ENCODE results near the gene NTPCR.

The NTPCR gene

DNA sequence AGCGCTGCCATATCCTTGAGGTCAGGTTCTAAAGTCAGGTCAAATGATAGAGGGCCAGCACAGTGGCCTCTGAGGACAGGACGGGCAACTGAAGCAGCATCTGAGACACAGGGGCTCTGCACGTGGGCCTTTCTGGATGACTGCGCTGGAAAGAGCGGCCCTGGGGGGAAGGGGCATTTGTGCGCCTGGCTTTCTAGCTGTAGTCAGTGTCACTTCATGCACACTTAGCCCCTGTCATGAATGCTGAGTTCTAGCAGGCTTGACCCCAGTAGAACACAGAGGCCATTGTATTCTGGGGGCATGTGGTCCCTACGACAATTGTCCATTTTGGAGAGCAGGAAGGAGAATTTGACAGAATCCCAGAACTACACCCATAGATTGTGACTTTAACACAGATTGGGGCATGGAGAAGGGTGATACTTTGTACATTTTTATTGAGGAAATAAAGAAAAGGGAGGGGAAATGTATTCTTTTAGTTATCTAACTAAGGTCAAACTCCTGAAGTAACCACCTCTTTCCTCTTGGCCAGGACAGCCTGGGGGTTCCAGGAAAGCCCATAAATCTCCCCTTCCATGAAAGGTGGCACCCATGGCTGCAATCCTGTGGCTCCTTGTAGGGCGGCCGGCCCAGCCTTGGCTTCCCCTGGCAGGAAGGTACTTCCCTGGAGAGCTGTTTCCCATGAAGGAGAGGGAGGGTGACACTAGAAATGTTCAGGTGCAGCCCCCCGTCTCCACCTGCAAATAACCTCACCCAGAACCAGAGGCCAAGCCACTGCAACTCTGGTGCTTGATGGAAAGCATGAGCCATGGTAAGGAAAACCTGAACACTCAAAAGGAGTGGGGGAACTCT is 34.4 kb downstream of the NTPCR start:
- DNase-seq (ENCODE audit: low spot score in 2 of 2) = no peak
- Mint-ChIP-seq H3K9me3 (no peaks in the 10 kb centered on the region), H3K27ac (no peak overlapping the region), H3K4me3 (no peak overlapping the region), H3K4me1 (no peaks in the 10 kb centered on the region), H3K36me3 (peaks cover 12% of the 10 kb centered on the region)
- no peak for ATAC-seq

DNA sequence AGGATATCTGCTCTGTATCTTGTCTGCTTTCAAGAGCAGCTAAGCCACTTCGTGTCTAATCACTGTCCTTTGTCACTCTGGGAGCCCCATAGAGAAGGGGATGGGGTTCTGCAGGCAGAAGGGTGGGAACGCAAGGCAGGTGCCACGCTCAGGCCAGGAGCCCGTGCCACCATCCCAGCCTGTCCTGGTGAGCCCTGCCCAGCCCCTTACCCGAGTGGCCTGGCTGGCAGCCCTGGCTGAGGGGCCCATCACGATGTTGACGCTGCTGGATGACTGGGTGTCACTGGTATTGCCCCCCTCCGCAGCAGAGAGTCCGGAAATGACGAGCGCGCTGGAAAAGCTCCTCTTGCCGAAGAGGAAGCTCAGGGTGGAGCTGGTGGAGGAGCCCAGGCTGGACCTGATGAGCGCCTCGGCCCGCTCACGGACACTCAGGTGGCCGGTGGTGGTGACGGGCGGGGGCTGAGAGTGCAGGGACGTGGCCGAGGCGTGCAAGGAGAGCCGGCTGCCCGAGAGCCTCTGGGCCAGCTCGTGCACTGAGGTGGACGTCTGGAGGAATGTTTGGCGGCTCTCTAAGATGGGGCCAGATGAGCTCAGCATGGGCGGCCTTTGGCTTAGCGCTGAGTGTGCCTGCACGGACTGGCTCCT is 35.6 kb downstream of the NTPCR start:
- H3K36me3 Mint-ChIP-seq = peaks cover 12% of the 10 kb centered on the region
- H3K4me3 Mint-ChIP-seq = no peak overlapping the region
- no peak for DNase-seq (ENCODE audit: low spot score in 2 of 2)
- no peak overlapping the region for H3K27ac Mint-ChIP-seq
- H3K9me3 Mint-ChIP-seq = no peaks in the 10 kb centered on the region
- H3K4me1 Mint-ChIP-seq = peaks cover 4% of the 10 kb centered on the region
- ATAC-seq = peak; percentile 8

DNA sequence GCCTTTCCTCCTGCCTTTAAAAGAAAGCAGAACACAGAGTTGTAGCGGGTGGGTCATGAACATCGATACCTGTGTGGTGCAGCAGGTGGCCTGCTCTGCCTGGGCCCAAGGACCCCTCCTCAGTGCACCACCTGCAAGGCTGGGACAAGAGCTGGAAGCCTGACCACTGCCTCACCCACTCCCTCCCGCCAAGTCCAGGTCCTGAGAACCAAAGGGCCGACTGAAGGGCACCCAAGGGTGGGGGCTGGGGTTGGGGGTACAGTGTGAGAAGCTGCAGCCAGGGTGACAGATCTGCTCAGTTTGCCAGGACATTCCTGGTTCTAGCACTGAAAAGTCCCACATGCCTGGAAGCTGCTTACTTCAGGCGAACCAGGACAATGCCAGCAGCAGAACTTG is 36.1 kb downstream of the NTPCR start:
- no peak for ATAC-seq
- Mint-ChIP-seq H3K4me3 (no peak overlapping the region), H3K4me1 (peaks cover 8% of the 10 kb centered on the region)

GRCh38 chr1:232987046-232987773 is 36.8 kb downstream of the NTPCR start:
- peaks cover 12% of the 10 kb centered on the region for H3K36me3 Mint-ChIP-seq
- H3K9me3 Mint-ChIP-seq = no peaks in the 10 kb centered on the region
- H3K27ac Mint-ChIP-seq = no peak overlapping the region
- peaks cover 8% of the 10 kb centered on the region for H3K4me1 Mint-ChIP-seq
- DNase-seq (ENCODE audit: low spot score in 2 of 2) (no peak), ATAC-seq (no peak)
- H3K4me3 Mint-ChIP-seq = no peak overlapping the region

More for the DNA sequence above, 36.1 kb downstream of the NTPCR start:
- Mint-ChIP-seq H3K36me3 (peaks cover 12% of the 10 kb centered on the region), H3K27ac (no peak overlapping the region), H3K9me3 (no peaks in the 10 kb centered on the region)
- no peak for DNase-seq (ENCODE audit: low spot score in 2 of 2)

GRCh38 chr1:232987774-232988140 is 37.3 kb downstream of the NTPCR start:
- H3K36me3 Mint-ChIP-seq = peaks cover 12% of the 10 kb centered on the region
- H3K4me3 Mint-ChIP-seq = no peak overlapping the region
- no peaks in the 10 kb centered on the region for H3K9me3 Mint-ChIP-seq
- no peak for ATAC-seq
- DNase-seq (ENCODE audit: low spot score in 2 of 2) = no peak
- peaks cover 8% of the 10 kb centered on the region for H3K4me1 Mint-ChIP-seq
- no peak overlapping the region for H3K27ac Mint-ChIP-seq

GRCh38 chr1:232988572-232989040 is 38.2 kb downstream of the NTPCR start:
- no peak for ATAC-seq
- no peak overlapping the region for H3K27ac Mint-ChIP-seq

DNA sequence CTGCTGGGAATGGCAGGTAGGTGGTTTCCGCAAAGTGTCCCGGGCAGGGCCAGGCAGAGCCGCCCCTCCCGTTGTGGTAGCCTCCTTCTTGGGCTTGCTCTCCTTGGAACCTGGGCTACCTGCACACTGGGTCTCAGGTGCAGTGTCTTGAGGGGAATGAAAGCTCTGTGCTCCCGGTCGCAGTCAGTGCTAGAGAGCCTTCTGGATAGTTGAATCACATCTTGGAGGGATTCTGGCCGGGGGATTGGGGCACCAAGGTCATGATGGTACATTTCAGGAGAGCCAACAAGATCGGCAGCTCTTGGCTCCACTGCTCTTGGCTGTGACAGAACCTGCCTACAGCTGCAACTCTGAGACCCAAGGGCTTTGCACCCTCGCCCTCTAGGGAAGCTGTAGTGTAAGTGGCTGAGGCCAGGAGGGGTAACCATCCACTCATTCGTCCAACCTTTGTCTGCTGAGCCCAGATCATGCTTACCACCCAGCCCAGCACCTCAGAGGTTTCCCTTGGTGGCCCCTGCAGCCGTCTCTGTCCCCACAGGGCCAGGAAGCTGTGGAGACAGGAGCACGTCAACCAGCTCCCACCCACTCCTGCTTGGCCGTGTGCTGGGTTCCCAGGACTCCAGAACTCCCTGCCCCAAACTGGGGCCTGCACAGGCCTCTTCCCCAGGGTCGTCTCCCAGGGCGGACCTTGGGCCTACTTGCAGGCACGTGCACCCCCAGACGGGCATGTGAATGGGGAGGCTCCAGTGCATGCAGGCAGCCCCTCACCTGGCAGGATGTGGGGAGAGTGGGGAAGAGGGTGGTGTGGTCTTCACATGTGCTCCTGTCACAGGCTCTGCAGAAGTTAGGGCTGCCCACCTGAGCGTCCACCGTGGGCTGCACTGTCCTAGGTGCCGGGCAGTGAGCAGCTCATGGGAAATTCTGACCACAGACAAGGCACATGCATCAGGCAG is 40.0 kb downstream of the NTPCR start:
- Mint-ChIP-seq H3K36me3 (peaks cover 10% of the 10 kb centered on the region), H3K4me3 (no peak overlapping the region), H3K4me1 (peaks cover 8% of the 10 kb centered on the region), H3K27ac (peak overlapping the region; percentile 83), H3K9me3 (no peaks in the 10 kb centered on the region)
- ATAC-seq (peak; percentile 29), DNase-seq (ENCODE audit: low spot score in 2 of 2) (no peak)

More at GRCh38 chr1:232988572-232989040, 38.2 kb downstream of the NTPCR start:
- Mint-ChIP-seq H3K4me3 (no peak overlapping the region), H3K9me3 (no peaks in the 10 kb centered on the region), H3K36me3 (peaks cover 10% of the 10 kb centered on the region), H3K4me1 (peaks cover 8% of the 10 kb centered on the region)
- no peak for DNase-seq (ENCODE audit: low spot score in 2 of 2)

- Mint-ChIP-seq H3K4me1 (peaks cover 8% of the 10 kb centered on the region), H3K4me3 (no peak overlapping the region), H3K9me3 (no peaks in the 10 kb centered on the region), H3K36me3 (peaks cover 10% of the 10 kb centered on the region), H3K27ac (peak overlapping the region; percentile 83)
- no peak for DNase-seq (ENCODE audit: low spot score in 2 of 2)
- ATAC-seq = no peak
Measured at GRCh38 chr1:232991238-232991637, 40.8 kb downstream of the NTPCR start.

DNA sequence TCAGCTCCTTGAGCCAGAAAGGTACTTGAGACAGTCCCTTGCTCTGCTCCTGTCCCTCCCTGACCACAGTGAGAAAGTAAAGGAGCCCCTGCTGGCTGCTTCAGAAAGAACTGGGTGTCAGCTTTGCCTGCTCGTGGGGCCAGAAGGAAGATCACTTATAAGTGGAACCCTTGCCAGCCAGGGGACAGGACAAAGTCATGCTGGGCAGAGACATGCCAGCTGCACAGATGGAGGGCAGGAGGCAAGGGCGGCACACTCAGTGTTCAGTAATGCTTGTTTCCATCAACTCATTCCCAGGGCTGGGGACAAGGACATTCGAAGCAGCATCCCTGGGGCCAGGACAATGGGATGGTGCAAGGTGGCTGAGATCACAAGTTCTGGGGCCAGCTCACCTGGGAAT is 41.8 kb downstream of the NTPCR start:
- ATAC-seq (no peak), DNase-seq (ENCODE audit: low spot score in 2 of 2) (no peak)
- peaks cover 8% of the 10 kb centered on the region for H3K4me1 Mint-ChIP-seq
- peak overlapping the region; percentile 83 for H3K27ac Mint-ChIP-seq
- H3K4me3 Mint-ChIP-seq = no peak overlapping the region
- no peaks in the 10 kb centered on the region for H3K9me3 Mint-ChIP-seq
- peaks cover 19% of the 10 kb centered on the region for H3K36me3 Mint-ChIP-seq

DNA sequence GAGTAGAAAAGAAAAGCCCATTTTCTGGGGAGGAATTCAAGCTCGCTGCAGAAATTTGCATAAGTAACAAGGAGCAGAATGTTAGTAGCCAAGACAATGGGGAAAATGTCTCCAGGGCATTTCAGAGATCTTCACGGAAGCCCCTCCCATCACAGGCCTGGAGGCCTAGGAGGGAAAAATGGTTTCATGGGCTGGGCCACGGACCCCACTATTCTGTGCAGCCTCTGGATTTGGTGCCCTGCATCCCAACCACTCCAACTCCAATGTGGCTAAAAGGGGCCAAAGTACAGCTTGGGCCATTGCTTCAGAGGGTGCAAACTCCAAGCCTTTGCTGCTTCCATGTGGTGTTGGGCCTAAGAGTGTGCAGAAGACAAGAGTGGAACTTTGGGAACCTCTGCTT is 43.1 kb downstream of the NTPCR start:
- Mint-ChIP-seq H3K4me1 (peaks cover 8% of the 10 kb centered on the region), H3K9me3 (no peaks in the 10 kb centered on the region), H3K4me3 (no peak overlapping the region), H3K27ac (no peak overlapping the region), H3K36me3 (peaks cover 32% of the 10 kb centered on the region)
- DNase-seq (ENCODE audit: low spot score in 2 of 2) (no peak), ATAC-seq (no peak)

DNA sequence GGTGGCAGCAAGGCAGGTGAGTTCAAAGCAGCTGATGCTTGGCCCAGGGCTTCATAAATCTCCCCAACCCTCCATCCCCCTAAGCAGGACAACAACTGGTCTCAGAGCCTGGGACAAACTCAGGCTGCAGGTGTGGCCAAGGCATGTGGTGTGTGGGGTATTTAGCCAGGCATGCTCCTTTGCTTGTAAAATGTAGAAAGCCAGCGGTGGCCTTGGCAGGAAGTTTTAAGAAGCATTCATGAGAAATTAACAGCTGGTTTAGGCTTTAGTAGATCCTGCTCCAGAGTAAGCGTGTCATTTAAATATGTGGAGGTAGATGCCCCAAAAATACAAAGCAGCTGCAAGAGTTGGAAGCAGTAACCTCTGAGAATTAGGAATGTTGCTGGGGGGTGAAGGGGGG is 44.8 kb downstream of the NTPCR start:
- no peak overlapping the region for H3K4me3 Mint-ChIP-seq
- peaks cover 8% of the 10 kb centered on the region for H3K4me1 Mint-ChIP-seq
- no peak overlapping the region for H3K27ac Mint-ChIP-seq
- no peak for DNase-seq (ENCODE audit: low spot score in 2 of 2)
- no peak for ATAC-seq
- no peaks in the 10 kb centered on the region for H3K9me3 Mint-ChIP-seq
- H3K36me3 Mint-ChIP-seq = peaks cover 45% of the 10 kb centered on the region

- Mint-ChIP-seq H3K4me1 (peaks cover 2% of the 10 kb centered on the region), H3K4me3 (no peak overlapping the region), H3K36me3 (peaks cover 52% of the 10 kb centered on the region), H3K27ac (no peak overlapping the region), H3K9me3 (no peaks in the 10 kb centered on the region)
- ATAC-seq (no peak), DNase-seq (ENCODE audit: low spot score in 2 of 2) (no peak)
Measured at GRCh38 chr1:232996143-232996542, 45.7 kb downstream of the NTPCR start.

DNA sequence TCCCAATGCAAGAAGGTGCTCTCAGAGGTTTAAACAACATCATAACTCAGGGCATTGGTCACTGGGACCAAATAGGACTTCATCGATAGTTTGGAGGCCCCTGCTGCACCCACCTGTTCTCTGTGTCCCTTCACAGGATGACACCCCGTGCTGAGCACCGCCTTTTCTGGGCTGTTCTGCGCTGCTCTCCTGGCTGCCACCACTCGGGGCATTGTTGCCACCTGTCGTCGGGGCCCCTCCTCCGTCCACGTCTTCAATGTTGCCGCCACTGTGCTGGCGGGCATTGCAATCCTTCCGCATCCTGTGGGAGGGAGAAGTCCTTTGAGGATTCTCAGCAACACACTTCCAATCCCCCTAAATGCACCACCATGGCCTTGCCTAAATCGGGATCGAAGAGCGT is 47.7 kb downstream of the NTPCR start:
- H3K9me3 Mint-ChIP-seq = no peaks in the 10 kb centered on the region
- H3K4me3 Mint-ChIP-seq = no peak overlapping the region
- H3K27ac Mint-ChIP-seq = peak overlapping the region; percentile 45
- H3K4me1 Mint-ChIP-seq = no peaks in the 10 kb centered on the region
- peaks cover 52% of the 10 kb centered on the region for H3K36me3 Mint-ChIP-seq
- DNase-seq (ENCODE audit: low spot score in 2 of 2) = no peak
- no peak for ATAC-seq

DNA sequence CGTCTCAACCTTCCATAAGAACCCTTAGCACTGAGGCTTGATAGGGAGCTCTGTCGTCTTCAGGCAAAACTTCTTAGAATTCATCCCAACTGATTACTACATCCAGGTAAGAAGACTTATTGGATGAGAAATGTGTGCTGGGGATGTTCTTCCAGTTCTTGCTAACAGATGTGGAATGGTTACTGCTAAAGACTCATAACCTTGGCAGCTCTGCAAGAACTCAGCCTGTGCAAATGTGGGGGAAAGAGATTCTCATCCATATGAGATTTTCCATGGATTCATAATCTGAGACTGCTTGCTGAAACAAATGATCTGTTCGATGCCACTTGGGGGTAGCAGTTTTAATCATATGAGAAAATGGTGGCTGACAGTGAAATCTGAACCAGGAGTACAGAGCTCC is 48.2 kb downstream of the NTPCR start:
- Mint-ChIP-seq H3K4me3 (no peak overlapping the region), H3K4me1 (no peaks in the 10 kb centered on the region), H3K36me3 (peaks cover 52% of the 10 kb centered on the region), H3K27ac (peak overlapping the region; percentile 45), H3K9me3 (no peaks in the 10 kb centered on the region)
- no peak for DNase-seq (ENCODE audit: low spot score in 2 of 2)
- ATAC-seq = no peak
